Upper lobe of left lung (tissue), 4 donors: ENCODE data around the gene CBX5.

Source experiments
- CTCF ChIP-seq, 6 experiments: fragments of 450-650 bp in 4 of 6; fragments of 200-600 bp in 2 of 6; sonication (generic) in 2 of 6; IDR thresholded peaks; one replicate each; pipeline ENCODE4 v1.5.1; 2016 to 2019; ENCODE audit warnings: antibody characterized with exemption in 6 of 6
- EP300 ChIP-seq, 4 donors: sonication (generic); formaldehyde crosslinking; IDR thresholded peaks; one replicate each; pipeline ENCODE4 v1.5.1; 2017; ENCODE audit warnings: antibody characterized with exemption in 4 of 4, control low read depth in 2 of 4
- POLR2A ChIP-seq, 4 donors: fragments of 450-650 bp; IDR thresholded peaks; one replicate each; pipeline ENCODE4 v1.5.1; 2016 to 2017; ENCODE audit warnings: antibody characterized with exemption in 4 of 4, mild to moderate bottlenecking in 2 of 4
- POLR2AphosphoS5 ChIP-seq, 2 donors: sonication (generic); formaldehyde crosslinking; IDR thresholded peaks; one replicate each; pipeline ENCODE4 v1.5.1; 2017; ENCODE audit warnings: antibody characterized with exemption in 2 of 2

DNA sequence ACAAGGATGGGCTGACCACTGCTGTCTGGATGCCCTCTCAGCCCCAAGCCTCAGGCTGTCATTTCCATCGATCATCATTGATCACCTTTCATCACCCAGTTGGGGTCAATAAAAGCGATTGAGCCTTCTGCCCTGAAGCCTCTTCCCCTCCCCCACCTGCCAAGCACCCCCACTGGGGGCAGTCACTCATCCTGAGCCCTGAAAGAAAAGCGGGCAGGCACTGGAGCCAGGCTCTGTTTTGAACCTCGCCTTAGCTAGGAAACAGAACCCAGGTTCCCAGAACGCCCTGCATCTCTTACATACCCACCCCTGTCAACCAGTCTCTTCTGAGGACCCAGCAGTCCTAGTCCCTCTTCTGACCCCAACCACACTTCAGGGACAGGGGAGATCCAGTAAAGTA lies 96.9 kb downstream of the CBX5 start:
- no peak for TF ChIP-seq CTCF (IDR thresholded peaks at IDR 0.05)
- no peak for TF ChIP-seq EP300 (IDR thresholded peaks at IDR 0.05)
- TF ChIP-seq POLR2A (IDR thresholded peaks at IDR 0.05), result no peak
- TF ChIP-seq POLR2AphosphoS5 (IDR thresholded peaks at IDR 0.05), result no peak
